ENCODE data around the gene GSC2. TPM values are rescaled to one million over a fixed set of nuclear protein-coding genes. Genes with fewer than 3 reads are reported as not detected.

Gene GSC2
- total and polyA plus RNA-seq, 9 of the 15 experiments (the other 6 are each of a cell fraction or from before 2014, with no cell fraction given), result not detected

DNA sequence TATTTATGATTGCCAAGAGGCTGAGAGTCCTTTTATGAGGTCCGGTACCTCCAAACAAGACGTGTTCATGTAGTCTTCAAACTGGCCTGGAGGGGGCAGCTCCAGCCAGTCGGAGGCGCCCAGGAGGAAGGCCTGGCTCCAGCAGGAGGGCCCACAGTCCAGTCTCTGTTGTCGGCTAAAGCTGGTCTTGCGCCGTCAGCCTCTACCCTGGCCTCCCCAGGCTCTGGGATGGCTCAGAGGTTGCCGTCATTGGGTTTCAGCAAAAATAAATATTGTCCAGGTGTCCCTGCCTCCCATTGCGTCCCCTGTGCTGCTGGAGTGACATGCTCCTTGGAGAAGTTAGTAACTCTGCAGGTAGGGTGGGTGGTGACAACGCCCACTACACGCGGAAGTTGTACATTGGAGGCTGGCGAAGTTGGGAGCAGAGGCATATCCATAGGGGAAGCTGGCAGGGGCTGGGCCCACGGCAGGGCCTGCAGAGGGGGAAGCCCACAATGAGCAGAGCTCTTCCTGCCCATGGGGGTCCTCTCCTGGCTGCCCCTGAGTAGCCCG, 29.5 kb upstream of the GSC2 start (continued):
- TF ChIP-seq ZFP36 (IDR thresholded peaks at IDR 0.05; ENCODE audit: low read depth, low read length, partially characterized antibody) (peak; percentile 69), ZC3H4 (CRISPR knock-in tag; IDR thresholded peaks at IDR 0.05; ENCODE audit: borderline replicate concordance) (no peak), PCBP2 (IDR thresholded peaks at IDR 0.05; ENCODE audit: low read depth, low read length, poor library complexity, severe bottlenecking) (no peak), ZNF146 (CRISPR knock-in tag; IDR thresholded peaks at IDR 0.05; ENCODE audit: unreplicated experiment) (no peak), STAG1 (CRISPR knock-in tag; IDR thresholded peaks at IDR 0.05; ENCODE audit: borderline replicate concordance) (no peak), SP2 (IDR thresholded peaks at IDR 0.05; ENCODE audit: extremely low read depth, low read depth, low read length, poor library complexity, severe bottlenecking) (no peak), PPARD (CRISPR knock-in tag; IDR thresholded peaks at IDR 0.05) (0 out of 2 replicates have a peak, but pooled peaks have one; percentile 4), TBL1XR1 (IDR thresholded peaks at IDR 0.05; ENCODE audit: low read length in 2 of 2) (peak in 1 of 2 experiments; percentile 35; a peak in 2 of 4 replicates), CBX5 (IDR thresholded peaks at IDR 0.05; ENCODE audit: borderline replicate concordance, low read depth) (no peak), EP300 (IDR thresholded peaks at IDR 0.05; ENCODE audit: low read length) (peak; percentile 64; the same call in 1 of the 2 replicates), ZNF311 (CRISPR knock-in tag; IDR thresholded peaks at IDR 0.05) (no peak), CBFA2T2 (conservative IDR thresholded peaks at IDR 0.05) (no peak), CEBPG (CRISPR knock-in tag; IDR thresholded peaks at IDR 0.05) (no peak), CEBPG (tag; conservative IDR thresholded peaks at IDR 0.05 in 1 of 2, IDR thresholded peaks at IDR 0.05 in 1 of 2) (no peak)

Measured in K562 (cell line).